ENCODE results near the gene TEX51.

DNA sequence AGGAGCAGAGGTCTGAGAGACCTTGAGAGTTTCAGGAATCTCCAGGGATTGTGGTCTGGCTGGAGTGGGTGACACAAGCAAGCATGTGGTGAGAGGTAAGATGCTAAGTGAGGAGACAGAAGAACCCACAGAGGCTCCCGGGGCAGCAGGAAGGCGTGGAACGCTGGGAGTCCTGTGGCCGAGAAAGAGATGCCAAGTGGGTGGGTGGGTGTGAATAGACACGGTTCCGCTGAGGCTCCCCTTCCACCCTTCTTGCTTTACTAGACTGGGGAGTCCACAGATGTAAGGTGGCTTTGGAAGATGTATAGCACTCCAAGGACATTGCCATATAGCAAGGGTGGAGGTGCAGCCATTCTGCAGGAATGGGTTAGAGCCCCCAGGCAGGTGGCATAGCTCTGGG, 4.2 kb downstream of the TEX51 start:
- TF ChIP-seq, protein P1, sequence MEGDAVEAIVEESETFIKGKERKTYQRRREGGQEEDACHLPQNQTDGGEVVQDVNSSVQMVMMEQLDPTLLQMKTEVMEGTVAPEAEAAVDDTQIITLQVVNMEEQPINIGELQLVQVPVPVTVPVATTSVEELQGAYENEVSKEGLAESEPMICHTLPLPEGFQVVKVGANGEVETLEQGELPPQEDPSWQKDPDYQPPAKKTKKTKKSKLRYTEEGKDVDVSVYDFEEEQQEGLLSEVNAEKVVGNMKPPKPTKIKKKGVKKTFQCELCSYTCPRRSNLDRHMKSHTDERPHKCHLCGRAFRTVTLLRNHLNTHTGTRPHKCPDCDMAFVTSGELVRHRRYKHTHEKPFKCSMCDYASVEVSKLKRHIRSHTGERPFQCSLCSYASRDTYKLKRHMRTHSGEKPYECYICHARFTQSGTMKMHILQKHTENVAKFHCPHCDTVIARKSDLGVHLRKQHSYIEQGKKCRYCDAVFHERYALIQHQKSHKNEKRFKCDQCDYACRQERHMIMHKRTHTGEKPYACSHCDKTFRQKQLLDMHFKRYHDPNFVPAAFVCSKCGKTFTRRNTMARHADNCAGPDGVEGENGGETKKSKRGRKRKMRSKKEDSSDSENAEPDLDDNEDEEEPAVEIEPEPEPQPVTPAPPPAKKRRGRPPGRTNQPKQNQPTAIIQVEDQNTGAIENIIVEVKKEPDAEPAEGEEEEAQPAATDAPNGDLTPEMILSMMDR (IDR thresholded peaks at IDR 0.05), result no peak
- no peak for TF ChIP-seq POLR2A (IDR thresholded peaks at IDR 0.05)
- no peak for TF ChIP-seq POLR2AphosphoS5 (IDR thresholded peaks at IDR 0.05)
